GM13977 (cell line): ENCODE measurements around the gene HASPIN.
A peak's percentile ranks its signal among the peaks of the same experiment; 100 is the strongest.

ENCODE experiments used
- DNase-seq: peaks from one replicate; pipeline ENCODE4 v3.0.0; 2012; ENCODE audit warnings: low spot score
- CTCF ChIP-seq: IDR thresholded peaks from 2 replicates; pipeline ENCODE4 v1.5.1; 2012; ENCODE audit warnings: mild to moderate bottlenecking, control low read depth; ENCODE audit not compliant: insufficient read depth; ENCODE audit errors: extremely low read depth, missing control alignments
- in situ Hi-C: fragments of 300-500 bp; cut with MboI; formaldehyde crosslinking; loops from one replicate; pipeline ENCODE4 v1.12.0; 2022; ENCODE audit warnings: low sequenced_read_pairs, low pct_unique_long_range_greater_than_20kb, mixed read lengths, inconsistent platforms; ENCODE audit not compliant: unreplicated experiment

The HASPIN gene

DNA sequence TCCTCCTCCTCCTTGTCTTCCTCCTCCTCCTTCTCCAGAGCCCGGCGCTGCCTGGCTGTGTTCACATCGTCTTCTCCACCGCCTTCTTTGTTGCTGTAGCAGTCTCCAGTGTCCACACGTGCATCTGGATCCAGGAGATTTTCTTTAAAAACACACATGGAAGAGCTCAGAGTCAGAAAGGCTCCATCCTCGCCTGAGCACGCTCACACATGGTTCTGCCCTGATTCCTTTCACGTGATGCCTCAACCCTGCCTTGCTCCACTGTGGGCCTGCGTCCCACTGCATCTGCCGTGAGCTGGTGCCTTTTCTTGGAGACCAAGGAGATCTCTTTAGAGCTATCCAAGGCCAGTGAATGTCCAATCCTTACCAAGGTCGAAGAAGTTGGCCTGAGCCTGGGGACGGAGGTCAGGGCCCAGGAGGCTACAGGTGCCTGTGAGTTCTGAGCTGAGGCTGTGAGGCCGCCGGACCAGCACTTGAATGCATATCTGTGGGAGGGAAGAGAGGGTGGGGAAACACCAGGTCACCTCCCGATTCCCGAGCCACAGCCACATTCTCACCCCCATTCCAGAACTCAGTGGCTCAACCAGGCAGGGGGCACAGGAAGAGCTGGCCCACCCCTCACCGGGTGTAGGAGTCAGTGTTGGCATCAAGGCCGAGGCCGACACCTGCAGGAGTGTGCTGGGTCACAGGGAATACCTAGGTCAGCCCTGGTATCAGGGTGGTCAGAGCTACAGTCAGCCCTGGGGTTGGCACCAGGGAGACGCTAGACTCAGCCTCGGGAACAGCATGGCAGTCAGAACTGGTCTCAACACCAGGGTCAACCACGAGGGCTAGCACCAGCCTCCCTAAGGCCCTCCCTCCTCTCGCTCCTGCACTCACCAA is 37.6 kb downstream of the HASPIN start:
- in situ Hi-C loops = no loop called here
- TF ChIP-seq CTCF = no peak
- DNase-seq = no peak

DNA sequence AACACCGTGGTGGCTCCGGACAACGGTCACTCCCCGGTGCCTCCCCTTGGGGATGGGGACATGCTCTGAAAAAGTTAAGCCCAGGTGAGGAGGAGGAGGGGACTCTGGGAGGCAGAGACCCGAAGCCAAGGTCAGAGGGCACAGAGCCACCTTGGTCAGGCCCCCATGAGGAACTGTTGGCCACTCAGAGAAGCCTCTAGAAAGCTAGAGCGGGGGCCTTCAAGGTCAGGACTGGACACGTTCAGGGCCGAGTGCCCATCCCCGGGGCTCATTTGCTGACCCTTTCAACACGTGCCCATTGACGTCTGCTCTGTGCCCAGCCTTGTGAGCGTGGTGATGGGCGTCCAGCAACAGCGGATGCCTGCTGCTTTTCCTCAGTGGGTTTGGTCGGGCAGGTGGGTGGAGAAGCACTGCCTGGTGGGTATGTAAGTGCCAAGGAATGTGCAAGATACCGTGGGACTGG is 38.2 kb downstream of the HASPIN start:
- in situ Hi-C loops = no loop called here
- no peak for TF ChIP-seq CTCF

DNA sequence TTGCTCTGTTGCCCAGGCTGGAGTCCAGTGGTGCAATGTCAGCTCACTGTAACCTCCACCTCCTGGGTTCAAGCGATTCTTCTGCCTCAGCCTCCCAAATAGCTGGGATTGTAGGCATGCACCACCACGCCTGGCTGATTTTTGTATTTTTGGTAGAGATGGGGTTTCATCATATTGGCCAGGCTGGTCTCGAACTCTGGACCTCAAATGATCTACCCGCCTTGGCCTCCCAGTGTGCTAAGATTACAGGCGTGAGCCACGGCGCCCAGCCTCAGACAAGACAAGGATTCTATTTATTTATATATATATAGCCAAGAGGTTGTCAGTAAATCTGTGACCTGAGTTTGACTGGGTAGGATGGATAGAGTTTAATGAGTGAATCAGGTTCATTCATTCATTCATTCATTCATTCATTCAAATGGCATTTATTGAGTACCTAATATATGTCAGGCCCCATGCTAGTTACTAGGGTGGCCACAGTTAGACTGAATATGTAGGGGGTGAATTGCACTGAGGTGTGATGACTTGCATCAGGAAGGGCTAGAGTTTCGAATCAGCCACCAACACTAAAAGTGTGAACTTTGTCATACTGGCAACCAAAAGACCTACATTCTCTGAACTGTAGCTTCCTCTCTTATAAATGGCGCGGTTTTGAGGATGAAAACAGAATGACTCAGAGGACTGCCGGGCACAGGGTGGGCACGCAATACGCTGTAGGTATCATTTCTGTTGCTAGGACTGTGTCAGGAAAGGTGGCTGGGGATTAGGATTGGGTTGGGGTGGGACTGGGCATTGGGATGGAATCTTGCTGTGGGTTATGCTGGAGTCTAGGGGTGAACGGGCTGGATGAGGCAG is 39.4 kb downstream of the HASPIN start:
- DNase-seq = peak; percentile 85
- no peak for TF ChIP-seq CTCF
- in situ Hi-C loops = no loop called here

More for the DNA sequence above, 38.2 kb downstream of the HASPIN start:
- DNase-seq = no peak

GRCh38 chr17:3763777-3764170 is 40.1 kb downstream of the HASPIN start:
- no peak for TF ChIP-seq CTCF
- in situ Hi-C loops = no loop called here
- DNase-seq = no peak

DNA sequence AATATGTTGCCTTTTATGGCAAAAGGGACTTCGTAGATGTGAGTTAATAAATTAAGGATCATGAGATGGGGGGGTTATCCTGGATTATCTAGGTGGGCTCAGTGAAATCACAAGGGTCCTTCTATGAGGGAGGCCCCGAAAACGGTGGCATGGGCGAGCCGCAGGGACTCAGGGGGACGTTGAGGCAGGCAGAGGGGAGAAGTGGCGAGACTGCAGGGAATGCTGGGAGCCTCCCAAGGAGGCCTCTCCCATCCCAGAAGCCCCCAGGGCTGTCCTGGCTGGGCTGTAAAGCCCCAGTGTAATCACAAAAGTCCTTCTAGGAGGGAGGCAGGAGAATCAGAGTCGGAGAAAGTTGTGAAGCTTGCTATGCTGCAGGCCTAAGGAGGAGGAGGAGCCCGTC is 42.3 kb downstream of the HASPIN start:
- in situ Hi-C loops = no loop called here

GRCh38 chr17:3766779-3767178 is 43.1 kb downstream of the HASPIN start:
- in situ Hi-C loops = no loop called here
- DNase-seq = no peak

More for the DNA sequence above, 42.3 kb downstream of the HASPIN start:
- DNase-seq = no peak
- TF ChIP-seq CTCF = no peak

More at GRCh38 chr17:3766779-3767178, 43.1 kb downstream of the HASPIN start:
- no peak for TF ChIP-seq CTCF
